ENCODE measurements around the gene DIAPH3.

The DIAPH3 gene

DNA sequence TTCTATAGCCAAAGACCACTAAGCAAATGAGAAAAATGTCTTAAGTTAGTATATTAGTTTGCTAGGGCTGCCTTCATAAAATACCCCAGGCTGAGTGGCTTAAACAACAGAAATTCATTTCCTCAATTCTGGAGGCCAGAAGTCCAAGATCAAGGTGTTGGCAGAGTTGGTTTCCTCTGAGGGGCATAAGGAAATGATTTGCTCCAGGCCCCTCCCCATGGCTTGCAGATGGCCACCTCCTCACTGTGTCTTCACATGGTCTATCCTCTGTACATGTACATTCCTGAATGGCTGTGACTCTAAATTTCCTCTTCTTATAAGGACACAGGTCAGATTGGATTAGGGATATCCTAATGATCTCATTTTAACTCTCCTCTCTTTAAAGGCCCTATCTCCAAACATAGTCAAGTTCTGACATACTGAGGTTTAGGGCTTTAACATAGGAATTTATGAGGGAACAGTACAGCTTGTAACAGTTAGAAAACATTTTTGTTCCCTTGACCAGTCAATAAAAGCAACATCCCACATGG, 307.4 kb downstream of the DIAPH3 start:
- DNase-seq = no peak

DNA sequence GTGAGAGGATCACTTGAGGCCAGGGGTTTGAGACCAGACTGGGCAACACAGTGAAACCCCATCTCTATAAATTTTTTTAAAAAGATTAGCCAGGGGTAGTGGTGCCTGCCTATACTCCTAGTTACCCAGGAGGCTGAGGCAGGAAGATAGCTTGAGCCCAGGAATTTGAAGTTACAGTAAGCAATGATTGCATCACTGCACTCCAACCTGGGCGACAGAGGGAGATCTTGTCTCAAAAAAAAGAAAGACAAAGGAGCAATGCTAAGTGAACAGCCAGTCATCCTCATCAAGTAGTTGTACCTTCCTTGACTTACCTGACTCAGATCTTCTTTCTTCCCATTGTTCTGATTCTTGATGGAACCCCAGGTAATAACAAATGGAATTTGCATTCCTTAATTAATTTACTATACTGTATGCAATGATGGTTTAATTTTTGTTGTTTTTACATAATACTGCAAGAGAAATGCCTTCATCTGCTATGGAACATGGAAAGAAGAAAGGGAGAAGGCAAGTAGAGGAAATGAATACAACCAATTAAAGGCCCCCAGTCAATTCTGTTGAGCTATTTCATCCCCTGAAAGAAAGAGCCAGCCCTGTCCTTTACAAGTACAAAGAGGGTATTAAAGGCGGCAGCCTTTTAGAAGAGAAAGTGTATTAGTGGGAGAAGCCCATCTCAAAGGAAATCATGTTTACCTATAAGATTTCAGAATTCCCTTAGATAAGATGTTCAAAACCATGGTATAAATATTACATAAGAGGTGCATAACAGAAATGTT, 316.7 kb downstream of the DIAPH3 start:
- no peak for DNase-seq

GRCh38 chr13:59843040-59843439, 320.7 kb downstream of the DIAPH3 start:
- DNase-seq = no peak

- no peak for DNase-seq
Observed at GRCh38 chr13:59842507-59842906, 321.2 kb downstream of the DIAPH3 start.

- DNase-seq = no peak
Observed at GRCh38 chr13:59839186-59839585, 324.5 kb downstream of the DIAPH3 start.

- DNase-seq = no peak
Observed at GRCh38 chr13:59837101-59837500, 326.6 kb downstream of the DIAPH3 start.

- no peak for DNase-seq
Observed at GRCh38 chr13:59835569-59835968, 328.2 kb downstream of the DIAPH3 start.

GRCh38 chr13:59834801-59835200, 328.9 kb downstream of the DIAPH3 start:
- DNase-seq = no peak

DNA sequence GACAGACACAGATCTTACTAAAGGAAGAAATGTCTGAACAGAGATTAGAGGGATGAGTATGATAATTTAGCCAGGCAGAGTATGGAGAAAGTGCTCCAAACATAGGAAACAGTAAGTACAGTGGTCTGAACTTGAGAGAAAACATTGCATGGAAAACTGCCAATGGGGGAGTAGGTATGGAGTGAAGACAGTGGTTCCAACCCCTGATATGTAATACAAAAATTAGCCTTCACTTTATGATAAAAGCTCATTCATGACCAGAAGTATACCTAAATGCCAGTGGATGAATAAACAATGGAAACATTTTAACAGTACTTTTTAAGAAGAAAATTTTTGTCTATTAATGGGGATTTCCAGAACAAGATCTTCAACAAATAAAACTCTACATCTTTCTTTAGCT, 334.0 kb downstream of the DIAPH3 start:
- no peak for DNase-seq

DNA sequence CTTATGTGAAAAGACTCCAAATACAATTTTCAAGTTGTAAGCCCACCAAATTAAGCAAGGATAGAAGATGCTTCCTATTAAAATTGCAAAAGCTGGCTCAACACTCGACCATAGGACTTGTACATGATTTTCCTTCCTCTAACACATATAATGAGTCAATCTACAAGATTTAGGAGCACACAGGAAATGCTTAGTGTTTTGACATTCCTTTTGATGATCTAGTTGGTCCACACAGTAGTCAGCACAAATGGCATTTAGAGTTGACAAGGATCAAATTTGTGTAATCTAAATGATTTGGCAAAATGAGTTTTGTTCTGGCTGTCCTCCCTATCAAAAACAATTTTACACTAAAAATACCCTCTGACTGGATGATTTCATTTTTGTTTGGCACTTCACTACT, 340.2 kb downstream of the DIAPH3 start:
- no peak for DNase-seq

GRCh38 chr13:59809564-59809963, 354.2 kb downstream of the DIAPH3 start:
- DNase-seq = no peak

GRCh38 chr13:59806801-59807200, 356.9 kb downstream of the DIAPH3 start:
- no peak for DNase-seq

GRCh38 chr13:59801107-59801880, 362.4 kb downstream of the DIAPH3 start:
- no peak for DNase-seq

DNA sequence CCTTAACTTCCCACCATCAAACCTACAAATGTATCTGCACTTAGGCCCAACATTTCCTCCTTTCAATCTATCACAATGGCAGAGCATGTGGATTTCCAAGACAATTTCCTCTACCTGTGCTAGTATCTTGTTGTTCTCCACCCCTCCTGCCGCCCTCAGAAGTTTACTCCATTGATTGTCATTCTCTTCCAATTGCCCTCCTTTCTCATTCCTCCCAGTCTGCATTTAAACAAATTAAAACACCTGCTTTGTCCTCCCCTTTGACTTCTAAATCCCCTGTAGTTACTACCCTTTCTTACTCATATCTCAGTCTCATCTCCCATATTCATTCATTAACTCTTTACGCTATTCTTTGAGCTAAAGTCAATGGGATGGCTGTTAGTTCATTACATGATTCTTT, 370.6 kb downstream of the DIAPH3 start:
- no peak for DNase-seq

- DNase-seq = no peak
Observed at GRCh38 chr13:59790626-59791025, 373.1 kb downstream of the DIAPH3 start.

DNA sequence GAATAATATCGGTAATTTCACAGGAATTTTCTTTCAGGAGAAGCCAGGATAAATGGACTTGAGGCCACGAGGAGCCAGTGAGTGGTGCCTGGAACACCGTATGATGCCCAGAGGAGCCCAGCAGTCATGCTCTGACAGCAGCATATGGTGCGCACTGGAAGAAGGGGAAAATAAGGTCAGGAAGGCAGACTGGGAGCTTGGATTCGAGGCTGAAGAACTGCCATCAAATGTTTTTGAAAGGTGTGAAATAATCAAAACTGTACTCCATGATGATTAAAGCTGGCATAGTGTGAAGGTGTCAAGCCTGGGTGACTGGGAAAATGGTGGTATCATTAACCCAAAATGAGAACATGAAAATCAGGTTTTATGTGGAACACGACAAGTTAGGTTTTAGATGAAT, 374.2 kb downstream of the DIAPH3 start:
- no peak for DNase-seq

DNA sequence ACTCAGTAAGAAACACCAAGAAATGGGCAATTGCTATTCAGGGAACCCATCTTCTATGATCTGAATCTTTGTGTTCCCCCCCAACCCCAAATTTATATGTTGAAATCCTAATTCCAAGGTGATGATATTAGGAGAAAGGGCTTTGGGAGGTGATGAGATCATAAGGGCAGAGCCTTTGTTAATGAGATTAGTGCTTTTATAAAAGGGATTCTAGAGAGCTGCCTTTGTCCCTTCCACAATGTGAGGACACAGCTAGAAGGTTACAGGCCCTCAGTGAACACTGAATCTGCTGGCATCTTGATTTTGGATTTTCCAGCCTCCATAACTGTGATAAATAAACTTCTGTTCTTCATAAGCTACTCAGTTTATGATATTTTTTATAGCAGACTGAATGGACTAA, 376.0 kb downstream of the DIAPH3 start:
- DNase-seq = no peak

GRCh38 chr13:59782696-59783095, 381.0 kb downstream of the DIAPH3 start:
- no peak for DNase-seq

GRCh38 chr13:59780058-59780457, 383.7 kb downstream of the DIAPH3 start:
- no peak for DNase-seq

DNA sequence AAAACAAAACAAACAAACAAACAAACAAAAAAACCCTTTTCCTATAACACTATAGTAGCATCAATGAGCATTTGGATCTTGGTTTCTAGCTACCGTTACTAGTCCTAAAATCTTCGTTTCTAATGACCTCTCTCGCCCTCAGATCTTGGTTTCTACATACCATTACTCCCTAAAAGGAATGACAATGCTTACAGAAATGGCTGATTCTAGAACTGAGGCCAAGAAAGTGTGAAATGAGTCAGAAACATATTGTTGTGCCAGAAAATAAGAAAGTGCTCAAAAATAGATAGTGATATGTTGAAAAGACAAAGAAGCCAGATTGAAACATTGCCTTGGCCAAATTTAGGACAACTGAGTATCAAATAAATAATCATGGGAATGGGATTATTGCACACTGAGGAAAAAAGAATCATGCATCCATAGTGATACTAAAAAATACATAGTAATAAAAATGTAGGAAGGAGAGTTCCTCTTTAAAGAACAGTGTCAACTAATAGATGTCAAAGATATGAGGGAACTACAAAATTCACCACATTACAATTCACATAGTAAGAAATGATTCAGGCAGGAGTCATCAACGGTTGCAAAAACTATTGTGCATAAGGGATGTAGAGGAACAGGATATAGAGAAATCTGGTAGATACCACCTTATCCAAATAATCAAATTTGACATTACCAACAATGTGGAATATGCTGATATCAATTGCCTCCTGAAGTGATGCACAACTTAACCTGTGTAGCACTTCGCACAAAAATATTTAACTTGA, 386.6 kb downstream of the DIAPH3 start:
- DNase-seq = no peak

DNA sequence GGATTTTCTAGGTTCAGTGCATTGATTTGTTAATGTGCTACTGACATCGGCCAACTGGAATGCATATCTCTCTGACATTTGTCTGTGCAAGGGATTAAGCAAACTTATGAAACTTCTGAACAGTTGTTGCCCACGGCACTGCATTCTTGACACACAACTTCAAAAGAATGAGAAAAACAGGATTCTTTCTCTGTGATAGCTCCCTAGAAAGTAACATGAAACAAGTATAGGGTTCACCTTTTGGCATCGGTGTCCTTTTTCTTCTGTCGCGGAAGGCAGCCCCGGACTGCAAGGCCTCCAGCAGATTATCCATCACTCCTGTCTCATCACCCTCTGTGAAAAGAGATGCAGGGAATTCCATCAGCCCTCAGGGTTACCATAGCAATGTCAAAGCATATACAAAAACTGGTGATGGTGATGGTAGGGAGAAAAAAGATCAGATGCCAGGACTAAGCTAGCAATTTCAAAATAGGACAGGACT, 389.2 kb downstream of the DIAPH3 start:
- no peak for DNase-seq

DNA sequence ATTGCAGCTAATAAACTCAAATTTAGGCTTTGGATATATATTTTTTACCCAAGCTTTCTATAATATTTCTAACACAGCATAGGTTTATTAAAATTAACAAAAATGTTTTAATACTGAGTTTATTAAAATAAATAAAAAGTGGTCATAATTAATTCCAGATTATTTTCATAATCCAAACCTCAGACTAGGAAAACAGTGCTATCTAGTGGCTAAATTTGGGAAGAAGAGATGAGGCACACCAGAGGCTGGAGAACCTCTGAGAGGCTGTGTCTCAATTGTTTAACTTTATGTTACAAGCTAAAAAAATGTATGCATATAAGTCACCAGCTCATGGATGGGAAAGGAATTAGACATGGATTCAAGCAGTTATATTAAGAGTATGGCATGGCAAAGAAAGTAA, 392.5 kb downstream of the DIAPH3 start:
- no peak for DNase-seq

DNA sequence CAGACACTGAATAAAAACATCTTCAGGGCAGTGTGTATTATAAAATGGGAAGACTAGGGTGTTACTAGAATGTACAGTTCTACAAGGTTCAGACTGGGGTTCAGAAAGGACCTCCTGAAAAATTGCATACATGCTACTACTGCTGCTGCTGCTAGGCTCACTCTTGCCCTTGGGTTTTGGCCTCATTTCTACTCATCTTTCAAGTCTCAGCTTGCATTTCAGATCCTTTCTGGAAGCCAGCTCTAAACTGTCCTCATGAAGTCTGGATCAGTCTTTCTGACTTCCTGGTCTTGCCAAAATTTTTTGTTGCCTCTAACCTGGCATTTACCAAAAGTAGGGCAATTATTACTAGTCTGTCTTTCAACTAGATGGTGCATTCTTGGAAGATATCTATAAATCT, 393.3 kb downstream of the DIAPH3 start:
- no peak for DNase-seq

Data from activated CD4-positive, alpha-beta T cell treated with anti-CD3 and anti-CD28 coated beads, Interleukin-2, amount 50 U/mL, for 1 hour (primary cell).